HepG2 (cell line): Measurements from ENCODE around the gene TIMM13.

Experiments used
- CTCF ChIP-seq: sonication (generic); formaldehyde crosslinking; IDR thresholded peaks from 2 replicates; pipeline ENCODE4 v1.5.0; 2020; ENCODE audit warnings: mild to moderate bottlenecking, missing genetic modification reagents, moderate library complexity
- ELF1 ChIP-seq: sonication (generic); formaldehyde crosslinking; IDR thresholded peaks from 2 replicates; pipeline ENCODE4 v1.4.0; 2020; ENCODE audit warnings: missing genetic modification reagents
- KDM4B ChIP-seq: sonication (generic); formaldehyde crosslinking; IDR thresholded peaks from 2 replicates; pipeline ENCODE4 v1.4.0; 2020; ENCODE audit warnings: missing genetic modification reagents
- MYC ChIP-seq: sonication (generic); formaldehyde crosslinking; IDR thresholded peaks from 2 replicates; pipeline ENCODE4 v1.9.0; 2021; ENCODE audit warnings: missing genetic modification reagents, borderline replicate concordance
- PLSCR1 ChIP-seq: sonication (generic); formaldehyde crosslinking; IDR thresholded peaks from 2 replicates; pipeline ENCODE4 v1.5.0; 2020; ENCODE audit warnings: missing genetic modification reagents, mild to moderate bottlenecking, borderline replicate concordance
- TAF1 ChIP-seq: sonication (generic); formaldehyde crosslinking; IDR thresholded peaks from 2 replicates; pipeline ENCODE4 v1.4.0; 2020; ENCODE audit warnings: missing genetic modification reagents
- U2AF2 ChIP-seq: fragments of 200-400 bp; formaldehyde crosslinking; IDR thresholded peaks from 2 replicates; pipeline ENCODE4 v1.6.1; 2017; ENCODE audit warnings: low read depth, mild to moderate bottlenecking, low read length
- UBTF ChIP-seq: sonication (generic); formaldehyde crosslinking; IDR thresholded peaks from 2 replicates; pipeline ENCODE4 v1.4.0; 2020; ENCODE audit warnings: mild to moderate bottlenecking, missing genetic modification reagents
- ZNF232 ChIP-seq: sonication (generic); formaldehyde crosslinking; IDR thresholded peaks from 2 replicates; pipeline ENCODE4 v1.4.0; 2020; ENCODE audit warnings: missing genetic modification reagents, borderline replicate concordance

- TF ChIP-seq U2AF2 (no peak), TAF1 (no peak), MYC (CRISPR knock-in tag) (peak; percentile 14; the same call in 1 of the 2 replicates), KDM4B (CRISPR knock-in tag) (no peak), CTCF (CRISPR knock-in tag) (no peak), PLSCR1 (no peak), ELF1 (CRISPR knock-in tag) (peak; percentile 56; the same call in 1 of the 2 replicates), ZNF232 (no peak), UBTF (CRISPR knock-in tag) (no peak; the same call in 1 of the 2 replicates)
These were observed 32.7 kb downstream of the TIMM13 start for GRCh38 chr19:2394442-2395292.
